ENCODE data around the gene TSN. TPM values are rescaled to one million over a fixed set of nuclear protein-coding genes. Genes with fewer than 3 reads are reported as not detected.
"Not testable (repeated sequence)": the region's sequence is repeated elsewhere in the genome, so short reads cannot be mapped to it uniquely, and the experiment has no call there.

The TSN gene
- polyA plus RNA-seq, 1 donor from 2014 or later, result 171 TPM

GRCh38 chr2:121709776-121710469 is 45.5 kb upstream of the TSN start (continued):
- TF ChIP-seq RAD21 (conservative IDR thresholded peaks at IDR 0.05) (no peak), SMC3 (conservative IDR thresholded peaks at IDR 0.05; ENCODE audit: poor library complexity) (no peak), MXI1 (conservative IDR thresholded peaks at IDR 0.05; ENCODE audit: poor library complexity, severe bottlenecking) (no peak)

- H3K36me3 ChIP-seq (ENCODE audit: insufficient read depth, low read length), result no peaks in the 10 kb centered on the region
- no peaks in the 10 kb centered on the region for H3K79me2 ChIP-seq (replicated peaks; ENCODE audit: insufficient read depth, low read length)
- no peaks in the 10 kb centered on the region for H3F3A ChIP-seq (ENCODE audit: insufficient read depth, low read length, poor library complexity, severe bottlenecking)
- no peak overlapping the region for H3K27ac ChIP-seq (ENCODE audit: low read length)
- no peak overlapping the region for H3K4me3 ChIP-seq (ENCODE audit: low read length)
- no peaks in the 10 kb centered on the region for H3K9me3 ChIP-seq (ENCODE audit: low read length)
- no peak overlapping the region for H2AFZ ChIP-seq (ENCODE audit: low read depth, low read length)
- no peaks in the 10 kb centered on the region for H3K9me2 ChIP-seq (ENCODE audit: insufficient read depth, low read length)
- H3K4me2 ChIP-seq (ENCODE audit: low read length), result no peak overlapping the region
- H3K27me3 ChIP-seq (ENCODE audit: insufficient read depth, low read depth, low read length), result no peaks in the 10 kb centered on the region
- no peak for TF ChIP-seq SMC3 (conservative IDR thresholded peaks at IDR 0.05; ENCODE audit: poor library complexity)
- no peak for TF ChIP-seq TAF1 (IDR thresholded peaks at IDR 0.05; ENCODE audit: low read depth)
- TF ChIP-seq MXI1 (conservative IDR thresholded peaks at IDR 0.05; ENCODE audit: poor library complexity, severe bottlenecking), result no peak
- no peak for TF ChIP-seq POLR2AphosphoS5 (IDR thresholded peaks at IDR 0.05)
- TF ChIP-seq RAD21 (conservative IDR thresholded peaks at IDR 0.05), result no peak
- TF ChIP-seq EZH2 (IDR thresholded peaks at IDR 0.05; ENCODE audit: borderline replicate concordance, insufficient read depth, low read length, poor library complexity, severe bottlenecking), result no peak
- TF ChIP-seq EP300 (conservative IDR thresholded peaks at IDR 0.05; ENCODE audit: poor library complexity, severe bottlenecking), result no peak
- TF ChIP-seq CTCF (IDR thresholded peaks at IDR 0.05; ENCODE audit: poor library complexity, severe bottlenecking), result no peak
- TF ChIP-seq REST (IDR thresholded peaks at IDR 0.05; ENCODE audit: borderline replicate concordance), result no peak
- H3K9ac ChIP-seq (ENCODE audit: low read length), result no peak overlapping the region
- no peaks in the 10 kb centered on the region for H4K20me1 ChIP-seq (ENCODE audit: insufficient read depth)
Measured at GRCh38 chr2:121710470-121711170, 44.8 kb upstream of the TSN start.

- not testable (repeated sequence) for H2AFZ ChIP-seq (ENCODE audit: low read depth, low read length); H3F3A ChIP-seq (ENCODE audit: insufficient read depth, low read length, poor library complexity, severe bottlenecking); H3K79me2 ChIP-seq (replicated peaks; ENCODE audit: insufficient read depth, low read length); H3K4me2 ChIP-seq (ENCODE audit: low read length); H4K20me1 ChIP-seq (ENCODE audit: insufficient read depth); H3K4me3 ChIP-seq (ENCODE audit: low read length); H3K9me3 ChIP-seq (ENCODE audit: low read length); H3K36me3 ChIP-seq (ENCODE audit: insufficient read depth, low read length); H3K27me3 ChIP-seq (ENCODE audit: insufficient read depth, low read depth, low read length); H3K9ac ChIP-seq (ENCODE audit: low read length); H3K27ac ChIP-seq (ENCODE audit: low read length); H3K9me2 ChIP-seq (ENCODE audit: insufficient read depth, low read length)
Measured at GRCh38 chr2:121711481-121711880, 44.0 kb upstream of the TSN start.
